HEK293 (cell line): ENCODE measurements around the gene MYO1C.

Experiments used
- CTCF ChIA-PET: fragments of 350-600 bp; formaldehyde crosslinking; extraction: SDS; loops from one replicate; lab custom pipeline; 2021; ENCODE audit warnings: antibody characterized with exemption; lab: Yijun Ruan, JAX
- POLR2A ChIA-PET: fragments of 300-600 bp; formaldehyde crosslinking; extraction: SDS; loops from one replicate; lab custom pipeline; 2020; ENCODE audit warnings: antibody characterized with exemption, inconsistent platforms; lab: Yijun Ruan, JAX
- H3K27ac ChIP-seq: fragments of 200-500 bp; sonication (Bioruptor generic); 2 replicates; pipeline ENCODE4 v1.5.1; 2014; ENCODE audit warnings: low read depth, low read length, control low read depth, inconsistent platforms; ENCODE audit errors: extremely low read depth
- H3K36me3 ChIP-seq, 2 experiments: fragments of 200-500 bp in 1 of 2; sonication (Bioruptor generic) in 1 of 2; 1 replicate in 1 of 2; 2 replicates in 1 of 2; pipeline ENCODE4 v1.5.1; 2014 to 2017; ENCODE audit warnings: inconsistent platforms in 2 of 2, low read length in 2 of 2; ENCODE audit not compliant: control insufficient read depth in 2 of 2, insufficient read depth in 1 of 2
- H3K4me1 ChIP-seq: fragments of 200-500 bp; sonication (Bioruptor generic); 2 replicates; pipeline ENCODE4 v1.5.1; 2014; ENCODE audit warnings: mild to moderate bottlenecking, low read length, inconsistent platforms; ENCODE audit not compliant: control insufficient read depth, insufficient read depth
- H3K4me3 ChIP-seq: 2 replicates; pipeline ENCODE4 v1.5.1; 2011; ENCODE audit warnings: low read depth, mild to moderate bottlenecking, control low read depth, low read length, moderate library complexity
- H3K9me3 ChIP-seq: fragments of 200-500 bp; sonication (Bioruptor generic); 2 replicates; pipeline ENCODE4 v1.5.1; 2014; ENCODE audit warnings: low read depth, low read length, inconsistent platforms; ENCODE audit not compliant: control insufficient read depth, insufficient read depth
- AEBP2 ChIP-seq: fragments of 450-650 bp; formaldehyde crosslinking; IDR thresholded peaks from 2 replicates; pipeline ENCODE4 v1.5.1; 2016; ENCODE audit warnings: missing biosample characterization, missing genetic modification characterization, borderline replicate concordance
- GLIS2 ChIP-seq: fragments of 450-650 bp; formaldehyde crosslinking; IDR thresholded peaks from 2 replicates; pipeline ENCODE4 v1.5.1; 2016; ENCODE audit warnings: missing biosample characterization, missing genetic modification characterization
- HIC1 ChIP-seq: fragments of 450-650 bp; formaldehyde crosslinking; IDR thresholded peaks from 2 replicates; pipeline ENCODE4 v1.5.1; 2016; ENCODE audit warnings: missing biosample characterization, missing genetic modification characterization
- IKZF3 ChIP-seq: fragments of 450-650 bp; IDR thresholded peaks from 2 replicates; pipeline ENCODE4 v1.5.0; 2018; ENCODE audit warnings: missing biosample characterization, mild to moderate bottlenecking, missing genetic modification characterization, moderate library complexity
- OSR2 ChIP-seq: fragments of 450-650 bp; formaldehyde crosslinking; IDR thresholded peaks from 2 replicates; pipeline ENCODE4 v1.5.1; 2016; ENCODE audit warnings: missing biosample characterization, missing genetic modification characterization
- SP2 ChIP-seq: fragments of 450-650 bp; formaldehyde crosslinking; IDR thresholded peaks from 2 replicates; pipeline ENCODE4 v1.5.1; 2016; ENCODE audit warnings: missing biosample characterization, missing genetic modification characterization
- SP3 ChIP-seq: fragments of 450-650 bp; formaldehyde crosslinking; IDR thresholded peaks from 2 replicates; pipeline ENCODE4 v1.5.1; 2016; ENCODE audit warnings: missing biosample characterization, missing genetic modification characterization
- ZBTB49 ChIP-seq: fragments of 450-650 bp; formaldehyde crosslinking; IDR thresholded peaks from 2 replicates; pipeline ENCODE4 v1.5.1; 2016; ENCODE audit warnings: missing biosample characterization, missing genetic modification characterization, low read depth
- ZBTB6 ChIP-seq: fragments of 450-650 bp; formaldehyde crosslinking; IDR thresholded peaks from 2 replicates; pipeline ENCODE4 v1.5.1; 2017; ENCODE audit warnings: missing biosample characterization, missing genetic modification characterization
- ZBTB8A ChIP-seq: fragments of 450-650 bp; formaldehyde crosslinking; IDR thresholded peaks from 2 replicates; pipeline ENCODE4 v1.5.1; 2016; ENCODE audit warnings: missing biosample characterization, missing genetic modification characterization
- ZFP69B ChIP-seq: fragments of 450-650 bp; formaldehyde crosslinking; IDR thresholded peaks from 2 replicates; pipeline ENCODE4 v1.5.1; 2016; ENCODE audit warnings: missing biosample characterization, missing genetic modification characterization
- ZIC2 ChIP-seq: fragments of 450-650 bp; formaldehyde crosslinking; IDR thresholded peaks from 2 replicates; pipeline ENCODE4 v1.5.1; 2016; ENCODE audit warnings: missing biosample characterization, missing genetic modification characterization
- ZNF2 ChIP-seq: fragments of 450-650 bp; formaldehyde crosslinking; IDR thresholded peaks from 2 replicates; pipeline ENCODE4 v1.5.1; 2016; ENCODE audit warnings: missing biosample characterization, missing genetic modification characterization
- ZNF223 ChIP-seq: fragments of 450-650 bp; formaldehyde crosslinking; IDR thresholded peaks from 2 replicates; pipeline ENCODE4 v1.5.1; 2016; ENCODE audit warnings: missing biosample characterization, missing genetic modification characterization
- ZNF239 ChIP-seq: fragments of 450-650 bp; formaldehyde crosslinking; IDR thresholded peaks from 2 replicates; pipeline ENCODE4 v1.5.1; 2016; ENCODE audit warnings: missing biosample characterization, missing genetic modification characterization
- ZNF366 ChIP-seq: fragments of 450-650 bp; formaldehyde crosslinking; conservative IDR thresholded peaks from 2 replicates; pipeline ENCODE4 v1.5.1; 2016; ENCODE audit warnings: missing biosample characterization, missing genetic modification characterization
- ZNF433 ChIP-seq: fragments of 450-650 bp; formaldehyde crosslinking; IDR thresholded peaks from 2 replicates; pipeline ENCODE4 v1.5.1; 2016; ENCODE audit warnings: missing biosample characterization, missing genetic modification characterization, low read depth
- ZNF530 ChIP-seq: fragments of 450-650 bp; formaldehyde crosslinking; IDR thresholded peaks from 2 replicates; pipeline ENCODE4 v1.5.1; 2016; ENCODE audit warnings: low read depth, missing biosample characterization, missing genetic modification characterization
- ZNF600 ChIP-seq: fragments of 450-650 bp; formaldehyde crosslinking; IDR thresholded peaks from 2 replicates; pipeline ENCODE4 v1.5.1; 2016; ENCODE audit warnings: missing biosample characterization, missing genetic modification characterization
- ZNF629 ChIP-seq: fragments of 450-650 bp; formaldehyde crosslinking; IDR thresholded peaks from 2 replicates; pipeline ENCODE4 v1.5.1; 2017; ENCODE audit warnings: missing biosample characterization, missing genetic modification characterization
- ZNF777 ChIP-seq: fragments of 450-650 bp; formaldehyde crosslinking; IDR thresholded peaks from 2 replicates; pipeline ENCODE4 v1.5.1; 2017; ENCODE audit warnings: missing biosample characterization, missing genetic modification characterization, borderline replicate concordance

The MYO1C gene

GRCh38 chr17:1492249-1493206, at the start of gene MYO1C:
Gene MYO1C, minus strand, starts transcription at chr17:1492686. Its CDS starts 199 bp downstream, at chr17:1492487.
- ChIA-PET CTCF (interaction anchor here (2.0 kb wide), 1 partner anchor 127 kb away, joined by 5 read pairs; no protein-coding TSS in a partner anchor), POLR2A (interaction anchor here (1.0 to 1.2 kb wide), 3 partner anchors 17 to 34 kb away, joined by 3 to 6 read pairs (median 3); partner anchors contain the start of gene INPP5K)
- H3K4me3 ChIP-seq = peak within 1 kb of the TSS; percentile 72

GRCh38 chr17:1541367-1541904, 49.0 kb upstream of the MYO1C start:
- no peaks in the 10 kb centered on the region for H3K9me3 ChIP-seq
- no peak overlapping the region for H3K27ac ChIP-seq
- POLR2A ChIA-PET = interaction anchor here (0.7 kb wide), 1 partner anchor 9 kb away, joined by 3 read pairs; no protein-coding TSS in a partner anchor
- H3K36me3 ChIP-seq = peaks cover 50 to 86% of the 10 kb centered on the region in 2 experiments
- CTCF ChIA-PET = interaction anchor here (0.6 to 1.1 kb wide), 2 partner anchors 20 to 126 kb away, joined by 3 read pairs; no protein-coding TSS in a partner anchor
- no peaks in the 10 kb centered on the region for H3K4me1 ChIP-seq
- no peak overlapping the region for H3K4me3 ChIP-seq
- TF ChIP-seq ZNF433 (tag by site-specific recombination) (no peak), ZNF223 (no peak), ZNF2 (tag by site-specific recombination) (no peak), ZNF239 (no peak), OSR2 (tag by site-specific recombination) (no peak), ZBTB8A (tag by site-specific recombination) (no peak), ZNF629 (tag by site-specific recombination) (no peak), ZNF777 (tag by site-specific recombination) (no peak), ZNF366 (tag by site-specific recombination) (no peak), AEBP2 (tag by site-specific recombination) (no peak), ZNF530 (no peak)

More at GRCh38 chr17:1492249-1493206, at the start of gene MYO1C:
- H3K9me3 ChIP-seq = no peaks in the 10 kb centered on the region
- TF ChIP-seq GLIS2 (tag by site-specific recombination) (peak; percentile 54), SP2 (tag by site-specific recombination) (0 out of 2 replicates have a peak, but pooled peaks have one; percentile 8), ZBTB49 (tag by site-specific recombination) (no peak), ZBTB6 (tag by site-specific recombination) (no peak), SP3 (0 out of 2 replicates have a peak, but pooled peaks have one; percentile 1), ZIC2 (tag by site-specific recombination) (peak; percentile 63; the same call in 1 of the 2 replicates), IKZF3 (tag by site-specific recombination) (0 out of 2 replicates have a peak, but pooled peaks have one; percentile 7), HIC1 (tag by site-specific recombination) (peak; percentile 40; the same call in 1 of the 2 replicates), ZFP69B (0 out of 2 replicates have a peak, but pooled peaks have one; percentile 17), ZNF600 (tag by site-specific recombination) (peak; percentile 55)
- TF ChIP-seq, all 188 proteins: peak for 8
- Histone ChIP-seq H3K4me1 (peaks cover 3% of the 10 kb centered on the region; the same call in 1 of the 2 replicates), H3K27ac (peak within 1 kb of the TSS; percentile 85; the same call in 1 of the 2 replicates), H3K36me3 (peaks cover 0 to 37% of the 10 kb centered on the region in 2 experiments; a peak in 2 of 3 replicates)
